HEK293 (cell line): ENCODE measurements around the gene ARHGAP33.
A peak's percentile ranks its signal among the peaks of the same experiment; 100 is the strongest.

ENCODE experiments used
- HOXA7 ChIP-seq: sonication (generic); formaldehyde crosslinking; IDR thresholded peaks from 2 replicates; pipeline ENCODE4 v1.8.1; 2022; ENCODE audit warnings: missing genetic modification reagents, borderline replicate concordance
- SP3 ChIP-seq: fragments of 450-650 bp; formaldehyde crosslinking; IDR thresholded peaks from 2 replicates; pipeline ENCODE4 v1.5.1; 2016; ENCODE audit warnings: missing biosample characterization, missing genetic modification characterization
- ZNF10 ChIP-seq: fragments of 450-650 bp; formaldehyde crosslinking; IDR thresholded peaks from 2 replicates; pipeline ENCODE4 v1.5.1; 2017; ENCODE audit warnings: missing biosample characterization, missing genetic modification characterization
- ZNF121 ChIP-seq: fragments of 450-650 bp; formaldehyde crosslinking; IDR thresholded peaks from 2 replicates; pipeline ENCODE4 v1.5.1; 2016; ENCODE audit warnings: missing biosample characterization, missing genetic modification characterization
- ZNF211 ChIP-seq: fragments of 450-650 bp; formaldehyde crosslinking; IDR thresholded peaks from 2 replicates; pipeline ENCODE4 v1.5.1; 2016; ENCODE audit warnings: low read depth, missing biosample characterization, missing genetic modification characterization
- ZNF274 ChIP-seq, 2 experiments: fragments of 200-500 bp in 1 of 2; fragments of 450-650 bp in 1 of 2; sonication (Bioruptor generic) in 1 of 2; formaldehyde crosslinking in 1 of 2; IDR thresholded peaks; 2 replicates each; pipeline versions ENCODE4 v1.5.1 to v1.6.1; 2014 to 2016; ENCODE audit warnings: borderline replicate concordance in 1 of 2, inconsistent platforms in 1 of 2, low read length in 1 of 2, missing biosample characterization in 1 of 2, missing genetic modification characterization in 1 of 2
- ZNF48 ChIP-seq: fragments of 450-650 bp; formaldehyde crosslinking; IDR thresholded peaks from 2 replicates; pipeline ENCODE4 v1.5.1; 2016; ENCODE audit warnings: missing biosample characterization, missing genetic modification characterization
- ZNF514 ChIP-seq: fragments of 450-650 bp; formaldehyde crosslinking; IDR thresholded peaks from 2 replicates; pipeline ENCODE4 v1.5.1; 2016; ENCODE audit warnings: missing biosample characterization, missing genetic modification characterization
- ZNF530 ChIP-seq: fragments of 450-650 bp; formaldehyde crosslinking; IDR thresholded peaks from 2 replicates; pipeline ENCODE4 v1.5.1; 2016; ENCODE audit warnings: low read depth, missing biosample characterization, missing genetic modification characterization
- ZNF544 ChIP-seq: fragments of 450-650 bp; formaldehyde crosslinking; IDR thresholded peaks from 2 replicates; pipeline ENCODE4 v1.5.0; 2017; ENCODE audit warnings: missing biosample characterization, missing genetic modification characterization
- ZNF610 ChIP-seq: fragments of 450-650 bp; formaldehyde crosslinking; IDR thresholded peaks from 2 replicates; pipeline ENCODE4 v1.5.1; 2016; ENCODE audit warnings: missing biosample characterization, missing genetic modification characterization, borderline replicate concordance
- ZNF664 ChIP-seq: fragments of 450-650 bp; formaldehyde crosslinking; IDR thresholded peaks from 2 replicates; pipeline ENCODE4 v1.5.1; 2016; ENCODE audit warnings: missing biosample characterization, missing genetic modification characterization
- ZNF776 ChIP-seq: fragments of 450-650 bp; formaldehyde crosslinking; IDR thresholded peaks from 2 replicates; pipeline ENCODE4 v1.5.0; 2017; ENCODE audit warnings: missing biosample characterization, missing genetic modification characterization, borderline replicate concordance
- ZNF785 ChIP-seq: fragments of 450-650 bp; formaldehyde crosslinking; IDR thresholded peaks from 2 replicates; pipeline ENCODE4 v1.5.1; 2016; ENCODE audit warnings: missing biosample characterization, missing genetic modification characterization
- ZNF837 ChIP-seq: fragments of 450-650 bp; formaldehyde crosslinking; IDR thresholded peaks from 2 replicates; pipeline ENCODE4 v1.5.1; 2016; ENCODE audit warnings: missing biosample characterization, missing genetic modification characterization
- ZSCAN16 ChIP-seq: fragments of 450-650 bp; formaldehyde crosslinking; IDR thresholded peaks from 2 replicates; pipeline ENCODE4 v1.5.1; 2016; ENCODE audit warnings: missing biosample characterization, missing genetic modification characterization
- TF ChIP-seq, protein P1 (sequence below): fragments of 450-650 bp; formaldehyde crosslinking; optimal IDR thresholded peaks from 2 replicates; pipeline ENCODE3; 2016; ENCODE audit warnings: missing biosample characterization, mild to moderate bottlenecking, missing genetic modification characterization
- TF ChIP-seq, protein P2 (sequence below): fragments of 450-650 bp; formaldehyde crosslinking; IDR thresholded peaks from 2 replicates; pipeline ENCODE4 v1.5.1; 2016; ENCODE audit warnings: missing biosample characterization, missing genetic modification characterization
- TF ChIP-seq, protein P3 (sequence below): fragments of 450-650 bp; formaldehyde crosslinking; IDR thresholded peaks from 2 replicates; pipeline ENCODE4 v1.5.1; 2016; ENCODE audit warnings: missing biosample characterization, missing genetic modification characterization
- TF ChIP-seq, protein P4 (sequence below): fragments of 450-650 bp; IDR thresholded peaks from 2 replicates; pipeline ENCODE4 v1.5.1; 2018; ENCODE audit warnings: missing biosample characterization, mild to moderate bottlenecking, missing genetic modification characterization
- TF ChIP-seq, protein P5 (sequence below): fragments of 450-650 bp; formaldehyde crosslinking; conservative IDR thresholded peaks from 2 replicates; pipeline ENCODE4 v1.5.1; 2016; ENCODE audit warnings: low read depth, missing biosample characterization, missing genetic modification characterization
- TF ChIP-seq, protein P6 (sequence below): IDR thresholded peaks from 2 replicates; pipeline ENCODE4 v1.6.1; 2011; ENCODE audit warnings: mild to moderate bottlenecking, low read depth, low read length, borderline replicate concordance

ARHGAP33 gene

DNA sequence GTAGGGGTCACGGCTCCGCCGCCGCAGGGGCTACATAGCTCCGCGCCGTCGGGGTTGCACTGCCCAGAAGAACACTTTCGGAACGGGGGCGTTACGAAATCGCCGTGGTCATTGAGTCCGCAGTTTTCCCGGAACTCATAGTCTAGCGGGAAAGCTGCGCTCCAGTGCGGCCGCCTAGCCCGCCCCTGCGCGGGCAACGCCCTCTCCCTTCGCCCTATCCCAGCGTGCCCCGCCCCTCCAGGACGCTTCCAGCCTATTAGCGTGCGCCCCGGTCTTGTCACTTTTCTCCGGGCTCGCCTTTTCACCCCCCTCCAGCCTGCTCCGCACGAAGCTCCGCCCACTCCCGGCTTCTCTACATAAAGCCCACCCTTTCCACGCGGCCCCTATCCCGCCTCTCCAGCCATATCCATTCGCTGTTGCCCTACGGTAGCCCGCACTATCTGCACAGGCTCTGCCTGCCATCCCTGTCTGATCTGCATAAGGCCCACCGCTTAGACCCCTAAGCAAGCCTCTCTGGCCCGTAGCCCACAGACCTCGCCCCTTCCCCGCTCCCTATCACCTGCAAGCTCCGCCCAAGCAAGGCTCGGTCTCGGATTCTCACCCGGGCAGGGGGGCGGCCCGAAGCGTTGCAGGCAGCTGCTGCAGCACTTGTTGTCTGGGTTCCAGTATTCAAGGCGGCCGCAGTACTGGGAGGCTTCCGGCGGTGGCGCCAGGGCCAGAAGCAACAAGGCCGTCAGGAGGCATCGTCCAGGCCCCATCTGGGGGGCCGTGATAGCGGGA, 34.8 kb upstream of the ARHGAP33 start (continued):
- TF ChIP-seq, protein P1, sequence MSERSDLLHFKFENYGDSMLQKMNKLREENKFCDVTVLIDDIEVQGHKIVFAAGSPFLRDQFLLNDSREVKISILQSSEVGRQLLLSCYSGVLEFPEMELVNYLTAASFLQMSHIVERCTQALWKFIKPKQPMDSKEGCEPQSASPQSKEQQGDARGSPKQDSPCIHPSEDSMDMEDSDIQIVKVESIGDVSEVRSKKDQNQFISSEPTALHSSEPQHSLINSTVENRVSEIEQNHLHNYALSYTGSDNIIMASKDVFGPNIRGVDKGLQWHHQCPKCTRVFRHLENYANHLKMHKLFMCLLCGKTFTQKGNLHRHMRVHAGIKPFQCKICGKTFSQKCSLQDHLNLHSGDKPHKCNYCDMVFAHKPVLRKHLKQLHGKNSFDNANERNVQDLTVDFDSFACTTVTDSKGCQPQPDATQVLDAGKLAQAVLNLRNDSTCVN (tag by site-specific recombination): peak; percentile 66
- TF ChIP-seq, protein P2, sequence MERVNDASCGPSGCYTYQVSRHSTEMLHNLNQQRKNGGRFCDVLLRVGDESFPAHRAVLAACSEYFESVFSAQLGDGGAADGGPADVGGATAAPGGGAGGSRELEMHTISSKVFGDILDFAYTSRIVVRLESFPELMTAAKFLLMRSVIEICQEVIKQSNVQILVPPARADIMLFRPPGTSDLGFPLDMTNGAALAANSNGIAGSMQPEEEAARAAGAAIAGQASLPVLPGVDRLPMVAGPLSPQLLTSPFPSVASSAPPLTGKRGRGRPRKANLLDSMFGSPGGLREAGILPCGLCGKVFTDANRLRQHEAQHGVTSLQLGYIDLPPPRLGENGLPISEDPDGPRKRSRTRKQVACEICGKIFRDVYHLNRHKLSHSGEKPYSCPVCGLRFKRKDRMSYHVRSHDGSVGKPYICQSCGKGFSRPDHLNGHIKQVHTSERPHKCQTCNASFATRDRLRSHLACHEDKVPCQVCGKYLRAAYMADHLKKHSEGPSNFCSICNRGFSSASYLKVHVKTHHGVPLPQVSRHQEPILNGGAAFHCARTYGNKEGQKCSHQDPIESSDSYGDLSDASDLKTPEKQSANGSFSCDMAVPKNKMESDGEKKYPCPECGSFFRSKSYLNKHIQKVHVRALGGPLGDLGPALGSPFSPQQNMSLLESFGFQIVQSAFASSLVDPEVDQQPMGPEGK (tag by site-specific recombination): peak; percentile 93
- peak; percentile 100 for TF ChIP-seq SP3
- TF ChIP-seq ZNF274 (IDR thresholded peaks at IDR 0.05; ENCODE audit: low read length): no peak
- no peak for TF ChIP-seq ZNF274 (tag by site-specific recombination; IDR thresholded peaks at IDR 0.05; ENCODE audit: borderline replicate concordance)
- peak; percentile 70; the same call in 1 of the 2 replicates for TF ChIP-seq ZSCAN16 (tag by site-specific recombination)
- TF ChIP-seq, protein P3, sequence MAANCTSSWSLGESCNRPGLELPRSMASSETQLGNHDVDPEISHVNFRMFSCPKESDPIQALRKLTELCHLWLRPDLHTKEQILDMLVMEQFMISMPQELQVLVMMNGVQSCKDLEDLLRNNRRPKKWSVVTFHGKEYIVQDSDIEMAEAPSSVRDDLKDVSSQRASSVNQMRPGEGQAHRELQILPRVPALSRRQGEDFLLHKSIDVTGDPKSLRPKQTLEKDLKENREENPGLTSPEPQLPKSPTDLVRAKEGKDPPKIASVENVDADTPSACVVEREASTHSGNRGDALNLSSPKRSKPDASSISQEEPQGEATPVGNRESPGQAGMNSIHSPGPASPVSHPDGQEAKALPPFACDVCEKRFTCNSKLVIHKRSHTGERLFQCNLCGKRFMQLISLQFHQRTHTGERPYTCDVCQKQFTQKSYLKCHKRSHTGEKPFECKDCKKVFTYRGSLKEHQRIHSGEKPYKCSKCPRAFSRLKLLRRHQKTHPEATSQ (tag by site-specific recombination): no peak
- TF ChIP-seq ZNF514 (tag by site-specific recombination): no peak
- TF ChIP-seq HOXA7 (CRISPR knock-in tag): no peak
- TF ChIP-seq, protein P4, sequence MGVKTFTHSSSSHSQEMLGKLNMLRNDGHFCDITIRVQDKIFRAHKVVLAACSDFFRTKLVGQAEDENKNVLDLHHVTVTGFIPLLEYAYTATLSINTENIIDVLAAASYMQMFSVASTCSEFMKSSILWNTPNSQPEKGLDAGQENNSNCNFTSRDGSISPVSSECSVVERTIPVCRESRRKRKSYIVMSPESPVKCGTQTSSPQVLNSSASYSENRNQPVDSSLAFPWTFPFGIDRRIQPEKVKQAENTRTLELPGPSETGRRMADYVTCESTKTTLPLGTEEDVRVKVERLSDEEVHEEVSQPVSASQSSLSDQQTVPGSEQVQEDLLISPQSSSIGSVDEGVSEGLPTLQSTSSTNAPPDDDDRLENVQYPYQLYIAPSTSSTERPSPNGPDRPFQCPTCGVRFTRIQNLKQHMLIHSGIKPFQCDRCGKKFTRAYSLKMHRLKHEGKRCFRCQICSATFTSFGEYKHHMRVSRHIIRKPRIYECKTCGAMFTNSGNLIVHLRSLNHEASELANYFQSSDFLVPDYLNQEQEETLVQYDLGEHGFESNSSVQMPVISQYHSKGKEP (tag by site-specific recombination): peak; percentile 100
- no peak for TF ChIP-seq ZNF48 (tag by site-specific recombination)
- TF ChIP-seq ZNF544 (tag by site-specific recombination): no peak
- no peak for TF ChIP-seq ZNF837 (tag by site-specific recombination)
- no peak for TF ChIP-seq ZNF530
- no peak for TF ChIP-seq ZNF121 (tag by site-specific recombination)
- TF ChIP-seq, protein P5, sequence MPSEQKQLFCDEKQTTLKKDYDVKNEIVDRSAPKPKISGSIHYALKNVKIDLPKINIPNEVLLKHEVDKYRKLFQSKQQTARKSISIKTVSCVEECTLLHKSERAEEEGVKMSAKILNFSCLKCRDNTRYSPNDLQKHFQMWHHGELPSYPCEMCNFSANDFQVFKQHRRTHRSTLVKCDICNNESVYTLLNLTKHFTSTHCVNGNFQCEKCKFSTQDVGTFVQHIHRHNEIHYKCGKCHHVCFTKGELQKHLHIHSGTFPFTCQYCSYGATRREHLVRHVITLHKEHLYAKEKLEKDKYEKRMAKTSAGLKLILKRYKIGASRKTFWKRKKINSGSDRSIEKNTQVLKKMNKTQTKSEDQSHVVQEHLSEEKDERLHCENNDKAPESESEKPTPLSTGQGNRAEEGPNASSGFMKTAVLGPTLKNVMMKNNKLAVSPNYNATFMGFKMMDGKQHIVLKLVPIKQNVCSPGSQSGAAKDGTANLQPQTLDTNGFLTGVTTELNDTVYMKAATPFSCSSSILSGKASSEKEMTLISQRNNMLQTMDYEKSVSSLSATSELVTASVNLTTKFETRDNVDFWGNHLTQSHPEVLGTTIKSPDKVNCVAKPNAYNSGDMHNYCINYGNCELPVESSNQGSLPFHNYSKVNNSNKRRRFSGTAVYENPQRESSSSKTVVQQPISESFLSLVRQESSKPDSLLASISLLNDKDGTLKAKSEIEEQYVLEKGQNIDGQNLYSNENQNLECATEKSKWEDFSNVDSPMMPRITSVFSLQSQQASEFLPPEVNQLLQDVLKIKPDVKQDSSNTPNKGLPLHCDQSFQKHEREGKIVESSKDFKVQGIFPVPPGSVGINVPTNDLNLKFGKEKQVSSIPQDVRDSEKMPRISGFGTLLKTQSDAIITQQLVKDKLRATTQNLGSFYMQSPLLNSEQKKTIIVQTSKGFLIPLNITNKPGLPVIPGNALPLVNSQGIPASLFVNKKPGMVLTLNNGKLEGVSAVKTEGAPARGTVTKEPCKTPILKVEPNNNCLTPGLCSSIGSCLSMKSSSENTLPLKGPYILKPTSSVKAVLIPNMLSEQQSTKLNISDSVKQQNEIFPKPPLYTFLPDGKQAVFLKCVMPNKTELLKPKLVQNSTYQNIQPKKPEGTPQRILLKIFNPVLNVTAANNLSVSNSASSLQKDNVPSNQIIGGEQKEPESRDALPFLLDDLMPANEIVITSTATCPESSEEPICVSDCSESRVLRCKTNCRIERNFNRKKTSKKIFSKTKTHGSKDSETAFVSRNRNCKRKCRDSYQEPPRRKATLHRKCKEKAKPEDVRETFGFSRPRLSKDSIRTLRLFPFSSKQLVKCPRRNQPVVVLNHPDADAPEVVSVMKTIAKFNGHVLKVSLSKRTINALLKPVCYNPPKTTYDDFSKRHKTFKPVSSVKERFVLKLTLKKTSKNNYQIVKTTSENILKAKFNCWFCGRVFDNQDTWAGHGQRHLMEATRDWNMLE (tag by site-specific recombination): no peak
- TF ChIP-seq ZNF211 (tag by site-specific recombination): no peak
- no peak for TF ChIP-seq ZNF664 (tag by site-specific recombination)
- TF ChIP-seq, protein P6, sequence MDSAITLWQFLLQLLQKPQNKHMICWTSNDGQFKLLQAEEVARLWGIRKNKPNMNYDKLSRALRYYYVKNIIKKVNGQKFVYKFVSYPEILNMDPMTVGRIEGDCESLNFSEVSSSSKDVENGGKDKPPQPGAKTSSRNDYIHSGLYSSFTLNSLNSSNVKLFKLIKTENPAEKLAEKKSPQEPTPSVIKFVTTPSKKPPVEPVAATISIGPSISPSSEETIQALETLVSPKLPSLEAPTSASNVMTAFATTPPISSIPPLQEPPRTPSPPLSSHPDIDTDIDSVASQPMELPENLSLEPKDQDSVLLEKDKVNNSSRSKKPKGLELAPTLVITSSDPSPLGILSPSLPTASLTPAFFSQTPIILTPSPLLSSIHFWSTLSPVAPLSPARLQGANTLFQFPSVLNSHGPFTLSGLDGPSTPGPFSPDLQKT: no peak
- TF ChIP-seq ZNF10 (tag by site-specific recombination): peak; percentile 86; the same call in 1 of the 2 replicates
- TF ChIP-seq ZNF610 (tag by site-specific recombination): peak; percentile 94; the same call in 1 of the 2 replicates
- no peak for TF ChIP-seq ZNF776
- TF ChIP-seq ZNF785 (tag by site-specific recombination): peak; percentile 6; the same call in 1 of the 2 replicates
